CD4-positive, alpha-beta T cell treated with Interleukin-21 for 1 hour (primary cell): ENCODE measurements around the gene ANKRD52.
"Not testable (repeated sequence)": the region's sequence is repeated elsewhere in the genome, so short reads cannot be mapped to it uniquely, and the experiment has no call there.

Source experiments
- DNase-seq: peaks from one replicate; pipeline ENCODE4 v3.0.0-alpha.2; 2020

Gene ANKRD52

DNA sequence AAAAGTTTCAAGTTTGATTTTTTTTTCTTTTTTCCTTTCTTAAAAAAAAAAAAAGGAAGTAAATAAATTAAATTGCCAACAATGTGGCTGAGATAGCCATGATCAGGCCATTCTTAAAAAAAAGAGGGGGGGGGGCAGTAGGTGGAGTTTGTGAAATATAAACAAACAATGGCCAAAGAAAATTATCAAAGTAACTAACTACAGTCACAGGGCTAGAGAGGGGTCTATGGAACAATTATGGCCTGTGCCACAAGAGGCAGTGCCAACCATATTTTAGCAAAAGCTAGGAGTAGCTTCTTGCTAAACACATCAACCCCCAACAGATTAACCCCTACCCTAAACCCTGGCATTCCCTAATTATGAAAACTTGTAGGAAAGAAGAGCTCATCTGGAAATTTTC, 52.7 kb downstream of the ANKRD52 start:
- no peak for DNase-seq

DNA sequence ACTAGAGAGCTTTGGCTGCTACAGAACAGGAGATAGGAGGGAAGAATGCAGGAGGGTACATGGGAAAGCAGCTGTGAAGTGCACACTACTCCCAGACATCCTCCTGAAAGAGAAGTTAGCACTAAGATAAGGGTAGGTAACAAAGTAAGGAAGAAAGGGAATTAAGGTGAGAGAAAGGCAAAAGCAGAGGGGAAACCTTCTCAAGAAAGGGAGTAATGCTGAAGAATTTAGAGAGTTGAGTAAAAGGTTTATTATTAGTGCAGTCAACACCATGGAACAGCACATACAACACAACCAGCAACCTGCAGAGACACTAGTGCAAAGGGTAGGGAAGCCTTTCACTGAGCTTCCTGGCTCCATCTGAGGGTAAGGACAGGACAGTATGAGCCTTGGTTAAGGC, 53.9 kb downstream of the ANKRD52 start:
- DNase-seq: no peak

DNA sequence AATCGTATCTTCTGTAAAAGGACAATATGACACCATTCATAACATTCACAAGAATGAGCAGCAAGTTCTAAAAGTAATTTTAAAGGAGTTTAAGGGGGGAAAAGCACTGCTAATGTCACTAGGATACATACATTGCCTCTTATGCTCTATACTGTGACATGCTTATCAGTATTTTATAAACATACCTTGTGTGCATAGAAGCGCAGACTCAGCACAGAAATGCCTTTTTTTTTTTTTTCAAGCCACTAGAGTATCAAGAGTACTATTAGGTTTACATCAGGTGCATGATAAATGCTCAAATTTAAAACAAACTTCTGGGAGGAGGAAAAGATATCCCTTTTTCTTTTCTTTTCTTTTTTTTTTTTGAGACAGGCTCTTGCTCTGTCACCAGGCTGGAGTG, 55.3 kb downstream of the ANKRD52 start:
- DNase-seq: no peak

DNA sequence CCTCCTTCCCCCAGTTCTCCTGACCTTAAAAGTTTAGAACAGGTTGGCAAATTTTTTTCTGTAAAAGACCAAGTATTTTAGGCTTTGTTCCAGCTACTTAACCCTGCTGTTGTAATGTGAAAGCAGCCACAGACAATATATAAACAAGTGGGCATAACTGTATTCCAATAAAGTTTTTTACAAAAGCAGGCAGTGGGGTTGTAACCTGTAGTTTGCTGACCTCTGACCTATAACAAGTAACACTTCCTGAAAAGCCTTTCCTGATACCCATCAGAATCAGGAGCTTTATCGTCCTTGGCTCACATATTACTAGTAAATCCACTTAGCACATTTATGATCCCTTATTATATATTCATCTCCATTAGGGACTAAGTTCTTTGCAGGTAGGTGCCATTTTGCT, 55.8 kb downstream of the ANKRD52 start:
- no peak for DNase-seq

DNA sequence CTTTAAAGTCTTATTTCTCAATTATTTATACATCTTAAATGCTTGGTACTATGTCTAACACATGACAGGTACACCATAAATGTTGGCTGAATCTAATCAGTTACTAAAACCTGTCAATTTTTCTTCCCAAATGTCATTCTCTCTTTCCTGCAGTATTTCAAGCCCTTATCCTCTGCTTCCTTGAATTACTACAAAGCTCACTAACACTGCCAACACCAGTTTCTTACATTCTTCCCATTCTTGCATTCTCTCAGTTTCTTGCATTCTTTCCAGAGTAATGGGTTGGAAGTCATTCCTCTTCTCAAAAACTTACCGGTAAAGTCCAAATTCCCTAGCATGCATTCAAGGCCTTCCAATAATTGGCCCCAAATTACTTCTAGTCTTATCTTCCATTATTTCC, 59.3 kb downstream of the ANKRD52 start:
- no peak for DNase-seq

DNA sequence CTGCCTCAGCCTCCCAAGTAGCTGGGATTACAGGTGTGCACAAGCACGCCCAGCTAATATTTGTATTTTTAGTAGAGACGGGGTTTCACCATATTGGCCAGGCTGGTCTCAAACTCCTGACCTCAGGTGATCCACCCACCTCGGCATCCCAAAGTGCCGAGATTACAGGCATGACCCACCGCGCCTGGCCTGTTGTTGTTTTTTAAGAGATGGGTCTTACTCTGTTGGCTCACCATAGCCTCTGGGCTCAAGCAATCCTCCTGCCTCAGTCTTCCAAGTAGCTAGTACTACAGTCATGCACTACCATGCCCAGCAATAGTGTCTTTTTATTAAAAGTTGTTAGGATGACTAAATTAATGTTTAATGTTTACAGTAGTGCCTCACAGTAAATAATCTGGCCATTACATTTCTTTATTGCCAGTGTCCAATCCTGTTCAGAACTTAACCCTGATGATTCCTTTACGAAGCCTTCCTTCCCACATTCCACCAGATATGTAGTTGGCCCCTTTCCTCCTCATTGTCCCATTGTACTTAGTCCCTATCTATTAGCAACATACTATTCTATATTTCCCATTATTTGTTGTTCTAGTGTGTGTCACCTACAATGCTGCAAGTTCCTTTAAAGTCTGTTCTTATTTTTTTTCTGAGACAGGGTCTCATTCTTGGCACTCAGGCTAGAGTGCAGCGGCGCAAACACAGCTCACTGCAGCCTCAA, 60.1 kb downstream of the ANKRD52 start:
- no peak for DNase-seq

DNA sequence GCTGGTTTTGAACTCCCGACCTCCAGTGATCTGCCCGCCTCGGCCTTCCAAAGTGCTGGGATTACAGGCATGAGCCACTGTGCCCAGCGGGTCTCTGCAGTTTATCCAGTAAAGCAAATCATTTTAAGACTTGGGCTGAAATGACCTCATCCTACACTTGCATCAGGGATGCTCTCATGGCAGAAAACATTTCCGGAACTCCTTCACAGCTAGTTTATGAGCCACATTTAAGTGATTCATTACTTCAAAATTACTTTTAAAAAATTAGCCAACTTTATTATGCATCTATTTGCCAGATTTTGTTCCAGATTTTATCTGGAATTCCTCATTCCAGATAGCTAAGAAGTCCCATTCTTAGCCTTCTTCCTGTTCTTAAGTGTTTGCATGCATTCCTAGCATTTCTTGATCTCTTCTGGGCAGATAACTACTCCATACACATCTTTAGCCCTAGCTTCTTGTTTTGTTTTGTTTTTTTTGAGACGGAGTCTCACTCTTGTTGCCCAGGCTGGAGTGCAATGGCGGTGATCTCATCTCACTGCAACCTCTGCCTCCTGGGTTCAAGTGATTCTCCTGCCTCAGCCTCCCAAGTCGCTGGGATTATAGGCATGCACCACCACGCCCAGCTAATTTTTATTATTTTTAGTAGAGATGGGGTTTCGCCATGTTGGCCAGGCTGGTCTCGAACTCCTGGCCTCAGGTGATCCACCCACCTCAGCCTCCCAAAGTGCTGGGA, 61.2 kb downstream of the ANKRD52 start:
- not testable (repeated sequence) for DNase-seq

DNA sequence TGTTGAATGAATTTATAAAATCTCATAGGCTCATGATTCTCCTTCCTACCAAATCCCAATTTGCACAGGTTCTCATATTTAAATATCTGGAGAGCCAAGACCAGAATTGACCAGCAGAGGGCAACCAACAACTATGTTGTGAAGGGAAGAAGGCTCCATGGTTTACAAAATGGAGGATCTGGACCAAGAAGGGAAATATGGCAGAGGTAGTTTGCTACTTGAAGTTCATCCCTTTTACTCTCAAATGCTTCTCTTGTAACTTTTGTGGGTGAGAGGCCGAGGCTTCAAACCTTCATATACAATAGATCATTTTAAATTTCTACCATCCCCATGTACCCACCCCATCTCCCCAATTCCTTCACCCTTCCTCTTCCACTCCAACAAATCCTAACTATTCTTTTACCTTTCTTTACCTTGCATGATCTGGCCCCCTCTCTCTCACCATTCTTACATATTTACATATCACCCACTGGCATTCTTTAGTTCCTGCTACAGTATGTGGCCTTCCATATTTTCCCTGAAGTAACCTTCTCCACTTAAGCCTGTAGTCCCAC, 65.1 kb downstream of the ANKRD52 start:
- DNase-seq: peak; percentile 86

DNA sequence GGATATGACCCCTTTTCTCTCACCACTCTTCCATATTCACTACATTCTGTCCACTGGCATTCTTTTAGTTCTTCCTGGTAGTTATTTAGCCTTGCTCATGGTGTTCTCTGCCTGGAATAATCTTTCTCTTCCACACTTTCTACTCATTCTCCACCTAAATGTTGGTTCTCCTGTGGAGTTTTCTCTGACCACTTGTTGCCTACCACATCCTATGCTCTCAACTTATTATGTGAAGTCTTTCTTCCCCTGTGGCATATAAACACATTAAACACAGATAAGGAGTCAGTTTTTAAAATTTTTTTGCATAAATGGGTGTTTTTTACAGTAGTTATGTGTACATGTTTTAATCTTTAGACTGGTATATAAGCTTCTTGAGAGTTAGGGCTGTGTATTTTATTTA, 65.6 kb downstream of the ANKRD52 start:
- DNase-seq: no peak

DNA sequence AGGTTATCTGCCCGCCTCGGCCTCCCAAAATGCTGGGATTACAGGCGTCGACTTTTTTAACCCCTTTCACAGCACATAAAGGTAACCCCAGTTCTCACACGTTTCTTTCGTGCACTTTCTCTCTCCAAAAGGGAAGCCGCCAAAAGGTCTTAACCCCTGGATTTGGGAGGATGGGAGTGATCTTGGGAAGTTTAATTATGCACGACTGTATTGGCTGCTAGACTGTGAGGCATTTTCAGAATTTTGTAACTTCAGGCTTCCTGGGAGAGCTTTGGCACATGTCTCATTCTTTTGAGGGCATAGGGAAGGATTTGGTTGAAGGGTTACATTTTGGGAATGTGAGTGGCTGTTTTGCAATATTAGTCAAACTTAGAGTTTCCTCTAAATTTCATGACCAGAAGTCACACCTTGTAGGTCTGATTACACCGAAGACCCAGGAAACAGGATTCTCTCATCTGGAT, 67.5 kb downstream of the ANKRD52 start:
- no peak for DNase-seq

DNA sequence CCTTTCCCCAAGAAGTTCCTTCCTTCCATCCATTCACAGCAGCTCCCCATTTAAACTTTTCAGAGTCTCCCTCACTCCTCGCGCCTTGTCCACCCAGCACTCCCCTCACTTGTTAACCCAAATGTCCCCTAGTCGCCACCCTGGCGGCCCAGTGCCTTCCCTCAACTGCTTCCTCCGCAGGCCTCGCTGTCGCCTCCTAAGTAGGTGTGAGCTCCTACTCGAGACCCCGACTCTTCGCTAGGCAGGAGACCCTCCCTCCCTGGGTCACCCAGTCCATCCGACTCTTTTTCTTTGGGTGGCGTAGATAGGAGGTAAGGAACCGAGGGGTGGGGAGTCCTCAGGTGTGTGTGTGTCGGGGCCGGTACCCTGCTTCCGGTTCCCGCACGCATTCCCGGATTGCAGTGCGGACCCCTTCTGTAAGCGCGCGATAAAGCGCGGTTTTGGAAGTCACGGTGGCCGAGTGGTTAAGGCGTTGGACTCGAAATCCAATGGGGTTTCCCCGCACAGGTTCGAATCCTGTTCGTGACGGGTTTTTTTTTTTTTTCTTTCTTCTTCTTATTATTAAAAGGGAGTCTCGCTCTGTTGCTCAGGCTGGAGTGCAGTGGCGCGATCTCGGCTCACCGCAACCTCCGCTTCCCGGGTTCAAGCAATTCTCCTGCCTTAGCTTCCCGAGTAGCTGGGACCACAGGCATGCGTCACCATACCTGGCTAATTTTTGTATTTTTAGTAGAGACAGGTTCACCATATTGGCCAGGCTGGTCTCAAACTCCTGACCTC, 68.1 kb downstream of the ANKRD52 start:
- DNase-seq: peak; percentile 85

DNA sequence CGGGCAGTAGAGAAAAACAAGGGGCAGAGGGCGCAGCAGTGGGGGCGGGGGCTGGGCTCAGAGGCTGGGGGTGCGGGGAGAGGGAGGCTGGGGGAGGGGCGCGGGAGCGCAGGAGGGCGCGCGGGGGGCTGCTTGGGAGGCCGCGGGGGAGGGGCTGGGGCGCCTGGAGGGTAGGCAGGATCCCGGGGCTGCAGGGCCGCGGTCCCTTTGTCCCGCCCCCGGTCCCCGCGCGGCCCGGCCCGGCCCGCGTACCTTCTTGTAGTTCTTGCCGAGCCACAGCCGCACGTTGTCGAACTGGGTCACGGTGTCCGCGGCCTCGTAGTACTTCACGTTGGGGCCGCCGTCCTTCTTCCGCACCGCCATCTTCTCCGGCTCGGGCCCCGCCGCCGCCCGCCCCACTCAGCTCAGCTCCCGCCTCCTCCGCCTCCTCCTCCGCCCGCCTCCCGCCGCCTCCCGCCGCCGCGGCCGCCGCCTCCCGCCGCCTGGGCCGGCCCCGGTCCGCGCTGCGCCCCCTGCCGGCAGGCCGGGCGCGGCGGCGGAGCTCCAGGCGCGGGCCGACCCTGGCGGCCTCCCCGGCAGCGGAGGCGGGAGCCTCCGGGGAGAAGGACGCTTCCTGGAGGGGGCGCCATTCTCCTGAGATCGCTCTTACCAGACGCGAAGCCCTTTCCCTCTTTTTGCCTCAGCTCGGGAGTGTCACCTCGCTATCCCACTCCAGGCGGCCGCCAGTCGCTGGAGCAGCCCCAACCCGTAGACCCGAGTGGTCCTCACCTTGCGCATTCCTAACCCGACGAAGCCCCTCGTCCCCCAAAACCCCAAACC, 68.9 kb downstream of the ANKRD52 start, which contains the start of gene SMARCC2:
TSS of gene SMARCC2 (minus strand) at position 385 of the 819 bp plus-strand sequence. CDS start at position 363, 22 bp downstream.
- DNase-seq: peak; percentile 89

DNA sequence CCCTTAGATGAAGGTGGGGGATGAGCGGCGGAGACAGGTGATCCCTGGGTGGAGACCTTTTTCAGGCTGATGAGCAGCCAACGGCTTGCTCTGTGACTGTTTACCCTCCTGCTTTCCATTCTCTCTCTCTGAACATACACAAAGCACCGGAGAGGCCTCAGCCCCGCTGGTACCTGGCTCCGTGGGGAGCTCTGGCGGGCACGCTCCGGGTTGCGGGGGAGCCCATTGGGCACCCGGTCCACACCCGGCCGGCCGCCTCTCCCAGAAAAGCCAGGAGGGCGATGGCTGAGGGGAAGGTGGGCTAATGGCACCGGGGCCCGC, 69.4 kb downstream of the ANKRD52 start:
- no peak for DNase-seq

DNA sequence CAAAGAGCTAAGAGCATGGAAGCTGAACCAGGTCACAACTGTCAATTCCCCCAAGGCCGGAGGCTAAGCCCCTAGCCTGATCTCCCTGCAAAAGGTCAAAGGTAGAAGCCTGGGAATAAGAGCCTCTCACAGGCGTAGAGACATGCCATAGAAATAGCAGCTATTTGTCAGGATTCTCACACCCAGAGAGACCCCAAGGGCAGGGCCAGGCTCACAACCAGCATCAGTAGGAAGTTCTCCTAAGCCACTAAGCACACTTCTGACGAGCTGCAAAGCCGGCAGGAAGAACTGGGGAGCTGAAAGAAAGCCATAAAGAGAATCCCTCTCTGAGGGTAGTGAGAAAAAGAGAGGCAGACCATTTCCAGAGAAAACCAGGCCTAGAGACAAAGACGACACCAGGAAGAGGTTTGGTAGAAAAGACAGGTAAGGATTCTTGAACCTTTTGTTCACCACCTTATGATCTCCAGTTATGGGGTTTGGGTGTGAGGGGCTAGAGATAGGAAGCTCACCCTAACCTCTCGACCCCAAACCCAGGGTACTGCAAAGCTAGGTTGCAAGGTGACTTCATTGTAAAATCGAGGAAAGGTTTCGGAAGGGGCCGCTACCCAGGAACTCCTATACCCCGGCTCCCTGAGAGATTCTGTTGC, 69.9 kb downstream of the ANKRD52 start:
- no peak for DNase-seq
